Esophagus squamous epithelium (tissue), 4 donors: ENCODE data around the gene KLF3.

Experiments used
- CTCF ChIP-seq, 6 experiments: fragments of 450-650 bp in 4 of 6; fragments of 200-600 bp in 2 of 6; sonication (generic) in 2 of 6; IDR thresholded peaks; one replicate each; pipeline ENCODE4 v1.5.1; 2016 to 2019; ENCODE audit warnings: antibody characterized with exemption in 6 of 6, mild to moderate bottlenecking in 4 of 6, moderate library complexity in 4 of 6
- POLR2A ChIP-seq, 4 donors: fragments of 450-650 bp; IDR thresholded peaks; one replicate each; pipeline ENCODE4 v1.6.1; 2017; ENCODE audit warnings: antibody characterized with exemption in 4 of 4, mild to moderate bottlenecking in 4 of 4, moderate library complexity in 3 of 4

DNA sequence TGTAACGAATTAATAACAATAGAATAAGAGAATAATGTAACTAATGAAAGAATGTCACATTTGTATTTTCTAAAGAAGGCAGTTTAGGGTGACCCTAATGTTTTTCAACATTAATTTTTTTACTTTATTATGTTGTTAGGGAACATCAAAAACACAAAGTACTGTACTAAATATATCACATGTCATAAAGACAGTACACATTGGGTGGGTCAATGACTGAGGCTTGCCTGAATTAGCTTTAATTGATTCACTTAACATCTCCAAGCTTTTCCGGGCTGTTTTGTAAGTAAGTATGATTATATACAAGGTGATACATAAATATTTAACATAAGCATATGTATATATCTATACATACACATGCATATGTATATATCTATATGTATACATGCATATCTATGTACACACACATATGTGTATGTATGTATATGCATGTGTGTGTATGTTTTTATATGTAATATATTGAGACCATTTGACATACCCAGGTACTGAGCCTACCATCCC, 43.4 kb upstream of the KLF3 start:
- TF ChIP-seq CTCF (IDR thresholded peaks at IDR 0.05) (no peak), POLR2A (IDR thresholded peaks at IDR 0.05) (no peak)
